Choroid plexus epithelial cell (primary cell): ENCODE data around the gene WDR81.
"Not testable (repeated sequence)": the region's sequence is repeated elsewhere in the genome, so short reads cannot be mapped to it uniquely, and the experiment has no call there.

Experiments used
- DNase-seq: peaks from one replicate; pipeline ENCODE4 v3.0.0-alpha.2; 2010; ENCODE audit warnings: low read depth
- H3K4me3 ChIP-seq: 2 replicates; pipeline ENCODE4 v1.5.1; 2011; ENCODE audit warnings: low read depth, mild to moderate bottlenecking, control low read depth, low read length, moderate library complexity
- TF ChIP-seq, protein P1 (sequence below): conservative IDR thresholded peaks from 2 replicates; pipeline ENCODE4 v1.5.1; 2011; ENCODE audit warnings: low read depth, mild to moderate bottlenecking, control low read depth, inconsistent platforms, low read length, moderate library complexity

Gene WDR81

DNA sequence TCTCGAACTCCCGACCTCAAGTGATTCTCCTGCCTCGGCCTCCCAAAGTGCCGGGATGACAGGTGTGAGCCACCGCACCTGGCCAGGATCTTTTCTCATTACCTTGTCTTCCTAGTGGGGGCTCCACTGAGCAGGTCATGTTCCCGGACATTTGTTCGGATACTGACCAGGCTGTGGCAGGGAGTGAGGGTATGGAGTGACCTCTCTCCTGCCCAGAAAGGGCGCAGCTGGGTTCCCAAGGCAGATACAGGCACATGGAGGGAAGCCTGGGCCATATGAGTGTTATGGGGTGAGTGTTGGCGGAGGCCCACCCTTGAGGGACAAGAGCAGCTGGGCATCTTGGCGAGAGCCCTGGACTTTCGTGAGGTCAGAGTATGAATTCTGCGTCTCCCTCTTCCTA, 42.9 kb downstream of the WDR81 start:
- TF ChIP-seq, protein P1, sequence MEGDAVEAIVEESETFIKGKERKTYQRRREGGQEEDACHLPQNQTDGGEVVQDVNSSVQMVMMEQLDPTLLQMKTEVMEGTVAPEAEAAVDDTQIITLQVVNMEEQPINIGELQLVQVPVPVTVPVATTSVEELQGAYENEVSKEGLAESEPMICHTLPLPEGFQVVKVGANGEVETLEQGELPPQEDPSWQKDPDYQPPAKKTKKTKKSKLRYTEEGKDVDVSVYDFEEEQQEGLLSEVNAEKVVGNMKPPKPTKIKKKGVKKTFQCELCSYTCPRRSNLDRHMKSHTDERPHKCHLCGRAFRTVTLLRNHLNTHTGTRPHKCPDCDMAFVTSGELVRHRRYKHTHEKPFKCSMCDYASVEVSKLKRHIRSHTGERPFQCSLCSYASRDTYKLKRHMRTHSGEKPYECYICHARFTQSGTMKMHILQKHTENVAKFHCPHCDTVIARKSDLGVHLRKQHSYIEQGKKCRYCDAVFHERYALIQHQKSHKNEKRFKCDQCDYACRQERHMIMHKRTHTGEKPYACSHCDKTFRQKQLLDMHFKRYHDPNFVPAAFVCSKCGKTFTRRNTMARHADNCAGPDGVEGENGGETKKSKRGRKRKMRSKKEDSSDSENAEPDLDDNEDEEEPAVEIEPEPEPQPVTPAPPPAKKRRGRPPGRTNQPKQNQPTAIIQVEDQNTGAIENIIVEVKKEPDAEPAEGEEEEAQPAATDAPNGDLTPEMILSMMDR: peak; percentile 14
- no peak overlapping the region for H3K4me3 ChIP-seq
- no peak for DNase-seq

DNA sequence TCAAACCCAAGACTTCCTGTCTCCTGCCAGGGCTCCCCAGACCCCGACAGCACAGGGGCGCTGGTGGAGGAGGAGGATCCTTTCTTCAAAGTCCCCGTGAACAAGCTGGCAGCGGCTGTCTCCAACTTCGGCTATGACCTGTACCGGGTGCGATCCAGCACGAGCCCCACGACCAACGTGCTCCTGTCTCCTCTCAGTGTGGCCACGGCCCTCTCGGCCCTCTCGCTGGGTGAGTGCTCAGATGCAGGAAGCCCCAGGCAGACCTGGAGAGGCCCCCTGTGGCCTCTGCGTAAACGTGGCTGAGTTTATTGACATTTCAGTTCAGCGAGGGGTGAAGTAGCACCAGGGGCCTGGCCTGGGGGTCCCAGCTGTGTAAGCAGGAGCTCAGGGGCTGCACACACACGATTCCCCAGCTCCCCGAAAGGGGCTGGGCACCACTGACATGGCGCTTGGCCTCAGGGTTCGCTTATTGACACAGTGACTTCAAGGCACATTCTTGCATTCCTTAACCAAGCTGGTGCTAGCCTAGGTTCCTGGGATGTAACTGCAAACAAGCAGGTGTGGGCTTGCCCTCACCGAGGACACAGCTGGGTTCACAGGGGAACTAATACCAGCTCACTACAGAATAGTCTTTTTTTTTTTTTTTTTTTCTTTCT, 45.4 kb downstream of the WDR81 start:
- no peak overlapping the region for H3K4me3 ChIP-seq
- peak; percentile 81 for DNase-seq
- TF ChIP-seq, protein P1: no peak

DNA sequence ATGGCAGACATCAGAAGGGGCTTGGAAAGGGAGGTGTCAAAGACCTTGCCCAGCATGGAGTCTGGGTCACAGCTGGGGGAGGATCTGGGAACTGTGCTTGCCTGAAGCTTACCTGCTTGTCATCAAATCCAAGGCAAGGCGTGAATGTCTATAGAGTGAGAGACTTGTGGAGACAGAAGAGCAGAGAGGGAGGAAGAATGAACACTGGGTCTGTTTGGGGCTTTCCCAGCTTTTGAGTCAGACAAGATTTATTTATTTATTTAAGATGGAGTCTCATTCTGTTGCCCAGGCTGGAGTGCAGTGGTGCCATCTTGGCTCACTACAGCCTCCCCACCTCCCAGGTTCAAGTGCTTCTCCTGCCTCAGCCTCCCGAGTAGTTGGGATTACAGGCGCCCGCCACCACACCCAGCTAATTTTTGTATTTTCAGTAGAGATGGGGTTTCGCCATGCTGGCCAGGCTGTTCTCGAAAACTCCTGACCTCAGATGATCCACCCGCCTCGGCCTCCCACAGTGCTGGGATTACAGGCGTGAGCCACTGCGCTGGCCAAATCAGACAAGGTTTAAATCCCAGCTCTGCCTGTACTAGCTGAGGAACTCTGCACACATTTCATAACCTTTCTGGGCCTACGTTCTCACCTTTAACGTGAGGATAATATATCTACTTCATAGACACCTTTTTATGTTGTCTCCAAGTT, 48.6 kb downstream of the WDR81 start:
- peak; percentile 74 for DNase-seq
- not testable (repeated sequence) for H3K4me3 ChIP-seq

DNA sequence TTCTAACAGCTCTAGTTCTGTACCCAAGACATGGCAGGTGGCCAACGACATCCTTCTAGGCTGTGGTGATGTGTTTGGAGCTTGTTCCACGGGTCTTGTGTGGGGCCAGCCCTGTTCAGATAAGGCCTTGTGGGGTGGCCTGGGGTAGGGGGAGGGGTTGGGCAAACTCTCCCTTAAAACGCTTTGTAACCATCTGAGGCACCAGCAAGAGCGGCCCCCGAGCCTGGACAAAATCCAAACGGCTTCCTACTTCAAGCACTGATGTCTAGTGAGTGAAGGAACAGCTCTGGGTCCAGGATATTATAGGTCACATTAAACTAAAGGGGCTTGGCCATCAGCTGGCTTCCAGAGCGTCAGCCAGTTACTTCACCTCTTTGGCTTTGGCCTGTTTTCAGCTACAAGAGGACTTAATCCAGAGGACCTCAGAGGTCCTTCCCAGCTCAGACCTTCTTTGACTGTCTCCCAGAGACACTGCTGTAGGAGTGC, 49.2 kb downstream of the WDR81 start:
- H3K4me3 ChIP-seq: no peak overlapping the region
- DNase-seq: peak; percentile 53
- TF ChIP-seq, protein P1: no peak

DNA sequence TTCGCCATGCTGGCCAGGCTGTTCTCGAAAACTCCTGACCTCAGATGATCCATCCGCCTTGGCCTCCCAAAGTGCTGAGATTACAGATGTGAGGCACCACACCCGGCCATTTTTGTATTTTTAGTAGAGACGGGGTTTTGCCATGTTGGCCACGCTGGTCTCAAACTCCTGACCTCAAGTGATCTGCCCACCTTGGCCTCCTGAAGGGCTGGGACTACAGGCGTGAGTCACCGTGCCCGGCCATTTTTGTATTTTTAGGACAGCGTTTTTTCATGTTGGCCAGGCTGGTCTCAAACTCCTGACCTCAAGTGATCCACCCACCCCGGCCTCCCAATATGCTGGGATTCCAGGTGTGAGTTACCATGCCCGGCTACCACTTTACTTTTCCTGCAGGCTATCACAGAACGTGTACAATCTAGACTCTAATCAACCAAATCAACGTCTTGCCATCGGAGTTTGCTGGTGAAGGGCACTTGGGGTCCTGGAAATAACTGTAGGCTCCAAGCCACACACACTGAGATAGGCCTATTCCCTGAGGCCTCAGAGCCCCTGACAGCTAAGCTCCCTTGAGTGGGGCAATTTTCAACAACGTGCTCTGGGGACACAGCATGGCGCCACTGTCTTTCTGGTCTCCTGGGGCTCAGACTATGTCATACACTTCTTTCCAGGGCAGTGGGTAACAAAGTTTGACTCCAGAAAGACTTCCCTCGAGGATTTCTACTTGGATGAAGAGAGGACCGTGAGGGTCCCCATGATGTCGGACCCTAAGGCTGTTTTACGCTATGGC, 50.1 kb downstream of the WDR81 start:
- H3K4me3 ChIP-seq: no peak overlapping the region
- TF ChIP-seq, protein P1: no peak
- DNase-seq: no peak

DNA sequence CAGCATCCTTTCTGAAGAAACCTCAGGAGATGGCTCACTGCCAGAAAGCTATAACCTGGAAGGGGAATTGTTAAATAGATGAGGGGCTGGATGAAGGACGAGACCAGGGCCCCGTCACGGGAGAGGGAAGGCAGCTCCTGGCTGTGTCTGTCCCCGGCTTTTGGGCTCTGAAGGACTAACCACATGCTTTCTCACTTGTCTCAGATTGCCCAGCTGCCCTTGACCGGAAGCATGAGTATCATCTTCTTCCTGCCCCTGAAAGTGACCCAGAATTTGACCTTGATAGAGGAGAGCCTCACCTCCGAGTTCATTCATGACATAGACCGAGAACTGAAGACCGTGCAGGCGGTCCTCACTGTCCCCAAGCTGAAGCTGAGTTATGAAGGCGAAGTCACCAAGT, 51.8 kb downstream of the WDR81 start:
- DNase-seq: no peak
- TF ChIP-seq, protein P1: no peak
- no peak overlapping the region for H3K4me3 ChIP-seq

DNA sequence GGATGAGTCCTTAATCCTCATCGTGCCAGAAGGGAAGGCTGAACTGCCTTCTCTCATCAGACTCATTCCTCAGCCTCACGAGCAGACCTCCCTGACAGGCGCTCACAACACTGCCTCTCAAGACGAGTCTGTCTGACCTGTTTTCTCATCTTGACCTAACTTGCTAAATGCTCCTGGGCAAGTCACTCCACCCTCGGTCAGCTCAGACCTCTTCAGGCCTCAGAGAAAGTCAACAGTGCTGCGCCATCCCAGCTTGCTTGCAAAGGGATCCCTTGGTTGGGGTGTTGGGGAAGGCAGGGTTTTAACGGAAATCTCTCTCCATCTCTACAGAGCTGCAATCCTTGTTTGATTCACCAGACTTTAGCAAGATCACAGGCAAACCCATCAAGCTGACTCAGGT, 52.4 kb downstream of the WDR81 start:
- H3K4me3 ChIP-seq: no peak overlapping the region
- TF ChIP-seq, protein P1: no peak
- DNase-seq: no peak
